ENCODE data around the gene TMC8. TPM values are rescaled to one million over a fixed set of nuclear protein-coding genes. Genes with fewer than 3 reads are reported as not detected.

The TMC8 gene
- total and polyA plus RNA-seq, 2 donors (not counting 3 experiments of a cell fraction or from before 2014, with no cell fraction given), result 0.07 to 1.3 TPM

- no peaks in the 10 kb centered on the region for H4K20me1 ChIP-seq (replicated peaks; ENCODE audit: control insufficient read depth, extremely low read depth, insufficient read depth, low read length)
- dilution Hi-C loops (cut with MboI; ENCODE audit: extremely low pct_ligation_motif_present, low sequenced_read_pairs) (no loop called here), intact Hi-C loops (cut with micrococcal nuclease) (no loop called here)
- no peaks in the 10 kb centered on the region for H3K9me3 ChIP-seq (replicated peaks; ENCODE audit: control insufficient read depth, insufficient read depth, low read length)
- H3K4me3 ChIP-seq (replicated peaks in 1 of 3; ENCODE audit: insufficient read depth in 1 of 3, low read depth in 1 of 3, low read length in 3 of 3), result no peak overlapping the region
- no peak overlapping the region for H3K9ac ChIP-seq (replicated peaks; ENCODE audit: extremely low read depth, insufficient read depth, low read length)
- ChIA-PET CTCF (no interaction called here), POLR2A (no interaction called here)
- FAIRE-seq, result no peak
- H3K27me3 ChIP-seq (ENCODE audit: control insufficient read depth in 2 of 2, insufficient read depth in 2 of 2, low read length in 2 of 2), result no peaks in the 10 kb centered on the region
- TF ChIP-seq GATA2 (IDR thresholded peaks at IDR 0.05; ENCODE audit: insufficient read depth, insufficient read length, low read depth, low read length) (no peak), MYC (IDR thresholded peaks at IDR 0.05; ENCODE audit: low read depth, low read length) (no peak), JUN (IDR thresholded peaks at IDR 0.05; ENCODE audit: borderline replicate concordance, insufficient read depth, insufficient read length, low read depth) (no peak), FOS (IDR thresholded peaks at IDR 0.05; ENCODE audit: borderline replicate concordance, insufficient read depth, low read length) (no peak), CTCF (IDR thresholded peaks at IDR 0.05; ENCODE audit: extremely low read depth in 1 of 2, insufficient read depth in 1 of 2, low read depth in 1 of 2, low read length in 2 of 2) (no peak), MAX (IDR thresholded peaks at IDR 0.05; ENCODE audit: insufficient read depth, insufficient read length) (no peak), POLR2AphosphoS5 (IDR thresholded peaks at IDR 0.05; ENCODE audit: insufficient read depth, low read depth, low read length) (no peak), EZH2 (IDR thresholded peaks at IDR 0.05; ENCODE audit: borderline replicate concordance, low read depth, low read length, severe bottlenecking) (no peak), POLR2A (IDR thresholded peaks at IDR 0.05; ENCODE audit: low read depth, low read length) (no peak)
- no peak overlapping the region for H3K27ac ChIP-seq (ENCODE audit: insufficient read depth, low read depth, low read length)
- no TSS peak for BruUV-seq (replicated peaks)
- no peaks in the 10 kb centered on the region for H3K36me3 ChIP-seq (ENCODE audit: control insufficient read depth in 2 of 2, extremely low read depth in 1 of 2, insufficient read depth in 2 of 2, low read length in 2 of 2)
- no peak overlapping the region for H2AFZ ChIP-seq (ENCODE audit: low read depth, low read length)
- H3K4me2 ChIP-seq (ENCODE audit: insufficient read depth, low read length), result no peak overlapping the region
- H3K4me1 ChIP-seq (ENCODE audit: control insufficient read depth, extremely low read depth, insufficient read depth, low read length), result peaks cover 15% of the 10 kb centered on the region
- no peaks in the 10 kb centered on the region for H3K9me1 ChIP-seq (replicated peaks; ENCODE audit: control insufficient read depth, extremely low read depth, insufficient read depth, low read length)
- H3K79me2 ChIP-seq (ENCODE audit: control insufficient read depth, insufficient read depth, low read length), result no peaks in the 10 kb centered on the region
- DNase-seq (ENCODE audit: low read depth, low spot score), result no peak
Observed at GRCh38 chr17:78146881-78147280, 16.3 kb downstream of the TMC8 start.
